Caco-2 (cell line): ENCODE results near the gene TPSB2. TPM values are rescaled to one million over a fixed set of nuclear protein-coding genes. Genes with fewer than 3 reads are reported as not detected.

Source experiments
- BruUV-seq: library from RNA; stranded (reverse); fragments of 400-500 nt; replicated peaks from 2 replicates; lab custom pipeline; 2021; lab: Mats Ljungman, UMichigan
- CTCF ChIA-PET: fragments of 300-600 bp; sonication (Branson Sonifier 250); formaldehyde crosslinking; loops from one replicate; lab custom pipeline; 2022; ENCODE audit warnings: antibody characterized with exemption; lab: Charles Lee
- POLR2A ChIA-PET: fragments of 300-600 bp; sonication (Branson Sonifier 250); formaldehyde crosslinking; loops from one replicate; lab custom pipeline; 2022; ENCODE audit warnings: antibody characterized with exemption; lab: Charles Lee
- DNase-seq, 2 experiments: peaks; one replicate each; pipeline versions ENCODE4 v3.0.0 to v3.0.0-alpha.2; 2020 to 2022
- H3K27me3 ChIP-seq: replicated peaks from 2 replicates; pipeline ENCODE4 v1.6.0; 2011; ENCODE audit warnings: low read length; ENCODE audit not compliant: control insufficient read depth, insufficient read depth
- H3K36me3 ChIP-seq: 2 replicates; pipeline ENCODE4 v1.5.1; 2011; ENCODE audit warnings: low read length; ENCODE audit not compliant: control insufficient read depth, insufficient read depth
- H3K4me1 ChIP-seq: fragments of 250-450 bp; sonication (Bioruptor Pico); 2 replicates; pipeline ENCODE4 v1.5.1; 2020; ENCODE audit warnings: mild to moderate bottlenecking
- H3K4me3 ChIP-seq: 2 replicates; pipeline ENCODE4 v1.5.1; 2011; ENCODE audit warnings: low read depth, mild to moderate bottlenecking, control low read depth, low read length
- H3K9me3 ChIP-seq: fragments of 250-450 bp; sonication (Bioruptor Pico); 2 replicates; pipeline ENCODE4 v1.5.1; 2020; ENCODE audit warnings: mild to moderate bottlenecking, moderate library complexity
- H3K27ac Mint-ChIP-seq: one replicate; pipeline ENCODE4 v1.8.0; 2022; ENCODE audit warnings: mixed read lengths; ENCODE audit not compliant: unreplicated experiment
- H3K27me3 Mint-ChIP-seq: one replicate; pipeline ENCODE4 v1.8.0; 2022; ENCODE audit warnings: mixed read lengths; ENCODE audit not compliant: insufficient read depth, unreplicated experiment
- H3K36me3 Mint-ChIP-seq: one replicate; pipeline ENCODE4 v1.8.0; 2022; ENCODE audit warnings: mild to moderate bottlenecking, mixed read lengths; ENCODE audit not compliant: insufficient read depth, unreplicated experiment
- H3K4me1 Mint-ChIP-seq: one replicate; pipeline ENCODE4 v1.8.0; 2022; ENCODE audit warnings: low read depth, mixed read lengths; ENCODE audit not compliant: unreplicated experiment
- H3K4me3 Mint-ChIP-seq: one replicate; pipeline ENCODE4 v1.8.0; 2022; ENCODE audit warnings: mild to moderate bottlenecking, moderate library complexity, mixed read lengths; ENCODE audit not compliant: unreplicated experiment
- H3K9me3 Mint-ChIP-seq: one replicate; pipeline ENCODE4 v1.8.0; 2022; ENCODE audit warnings: mixed read lengths; ENCODE audit not compliant: unreplicated experiment
- CTCF ChIP-seq, 2 experiments: fragments of 200-600 bp in 1 of 2; IDR thresholded peaks; 1 replicate in 1 of 2; 2 replicates in 1 of 2; pipeline versions ENCODE4 v1.5.1 to v1.8.0; 2011 to 2022; ENCODE audit warnings: antibody characterized with exemption in 1 of 2, control low read depth in 1 of 2, inconsistent platforms in 1 of 2, low read depth in 1 of 2, low read length in 1 of 2, mild to moderate bottlenecking in 1 of 2, moderate library complexity in 1 of 2; ENCODE audit not compliant: insufficient read depth in 1 of 2, severe bottlenecking in 1 of 2, unreplicated experiment in 1 of 2
- intact Hi-C: fragments of 100-400 bp; cut with micrococcal nuclease; formaldehyde crosslinking; loops from one replicate; pipeline ENCODE4 v1.10.0; 2022; ENCODE audit not compliant: unreplicated experiment
- total RNA-seq: library from RNA; stranded (reverse); gene quantifications from 2 replicates; pipeline ENCODE4 v1.2.3, GENCODE V29; 2022

The TPSB2 gene
- total RNA-seq, 1 experiment from 2014 or later = not detected

- Mint-ChIP-seq H3K27ac (no peak overlapping the region), H3K9me3 (peaks cover 11% of the 10 kb centered on the region), H3K4me1 (no peaks in the 10 kb centered on the region), H3K27me3 (peaks cover 9% of the 10 kb centered on the region), H3K36me3 (peaks cover 5% of the 10 kb centered on the region), H3K4me3 (no peak overlapping the region)
- Histone ChIP-seq H3K9me3 (no peaks in the 10 kb centered on the region), H3K36me3 (no peaks in the 10 kb centered on the region), H3K4me3 (no peak overlapping the region), H3K27me3 (no peaks in the 10 kb centered on the region; the same call in 1 of the 2 replicates), H3K4me1 (no peaks in the 10 kb centered on the region)
- intact Hi-C loops = no loop called here
- no peak for TF ChIP-seq CTCF (IDR thresholded peaks at IDR 0.05; ENCODE audit: insufficient read depth in 1 of 2, low read depth in 1 of 2, low read length in 1 of 2, severe bottlenecking in 1 of 2, unreplicated experiment in 1 of 2)
- no TSS peak for BruUV-seq
- POLR2A ChIA-PET = no interaction called here
- no peak for DNase-seq
- CTCF ChIA-PET = no interaction called here
These were observed 33.8 kb upstream of the TPSB2 start for GRCh38 chr16:1263591-1264344.

- intact Hi-C loops = no loop called here
These were observed 32.9 kb upstream of the TPSB2 start for GRCh38 chr16:1262846-1263221.

More at GRCh38 chr16:1262846-1263221, 32.9 kb upstream of the TPSB2 start:
- Histone ChIP-seq H3K9me3 (no peaks in the 10 kb centered on the region), H3K4me1 (no peaks in the 10 kb centered on the region), H3K4me3 (no peak overlapping the region), H3K36me3 (no peaks in the 10 kb centered on the region), H3K27me3 (no peaks in the 10 kb centered on the region; the same call in 1 of the 2 replicates)
- Mint-ChIP-seq H3K27me3 (peaks cover 9% of the 10 kb centered on the region), H3K4me3 (no peak overlapping the region), H3K4me1 (no peaks in the 10 kb centered on the region), H3K36me3 (peaks cover 5% of the 10 kb centered on the region), H3K27ac (no peak overlapping the region), H3K9me3 (peaks cover 11% of the 10 kb centered on the region)
- CTCF ChIA-PET = interaction anchor here (0.7 kb wide), 1 partner anchor 15 kb away, joined by 4 read pairs; no protein-coding TSS in a partner anchor
- no TSS peak for BruUV-seq
- no peak for TF ChIP-seq CTCF (IDR thresholded peaks at IDR 0.05; ENCODE audit: insufficient read depth in 1 of 2, low read depth in 1 of 2, low read length in 1 of 2, severe bottlenecking in 1 of 2, unreplicated experiment in 1 of 2)
- no peak for DNase-seq
- POLR2A ChIA-PET = no interaction called here
